Pulmonary artery endothelial cell (primary cell): Measurements from ENCODE around the gene CTNNAL1. TPM values are rescaled to one million over a fixed set of nuclear protein-coding genes. Genes with fewer than 3 reads are reported as not detected.
"Not testable (repeated sequence)": the region's sequence is repeated elsewhere in the genome, so short reads cannot be mapped to it uniquely, and the experiment has no call there.

Experiments
- DNase-seq: peaks from one replicate; pipeline ENCODE4 v3.0.0-alpha.2; 2011; ENCODE audit warnings: low read depth, low spot score
- total RNA-seq: library from RNA; depleted of rRNA; stranded (reverse); fragments of >200 nt; gene quantifications from 2 replicates; pipeline ENCODE4 v1.2.3, GENCODE V29; 2014

The CTNNAL1 gene
- 117 and 140 TPM in 2 replicates for total RNA-seq

GRCh38 chr9:109012876-109013678 is at the start of gene CTNNAL1:
Gene CTNNAL1 (minus strand): TSS chr9:109013499. CDS start chr9:109013442, 57 bp downstream.
- DNase-seq: peak; percentile 65

- no peak for DNase-seq
Observed at GRCh38 chr9:109062543-109062942, 49.2 kb upstream of the CTNNAL1 start.

- no peak for DNase-seq
Observed at GRCh38 chr9:109060191-109060590, 46.9 kb upstream of the CTNNAL1 start.

- DNase-seq: not testable (repeated sequence)
Observed at GRCh38 chr9:109053121-109053520, 39.8 kb upstream of the CTNNAL1 start.

- DNase-seq: no peak
Observed at GRCh38 chr9:109052416-109052815, 39.1 kb upstream of the CTNNAL1 start.

GRCh38 chr9:109051733-109052132 is 38.4 kb upstream of the CTNNAL1 start:
- DNase-seq: no peak

GRCh38 chr9:109050444-109050843 is 37.1 kb upstream of the CTNNAL1 start:
- no peak for DNase-seq

GRCh38 chr9:109048822-109049221 is 35.5 kb upstream of the CTNNAL1 start:
- no peak for DNase-seq

GRCh38 chr9:109047259-109047658 is 34.0 kb upstream of the CTNNAL1 start:
- no peak for DNase-seq

GRCh38 chr9:109046346-109046745 is 33.0 kb upstream of the CTNNAL1 start:
- no peak for DNase-seq

- no peak for DNase-seq
Observed at GRCh38 chr9:109043578-109043977, 30.3 kb upstream of the CTNNAL1 start.

- DNase-seq: no peak
Observed at GRCh38 chr9:109040571-109040970, 27.3 kb upstream of the CTNNAL1 start.

- peak; percentile 63 for DNase-seq
Observed at GRCh38 chr9:109039539-109039938, 26.2 kb upstream of the CTNNAL1 start.

- DNase-seq: no peak
Observed at GRCh38 chr9:109037946-109038715, 24.8 kb upstream of the CTNNAL1 start.

- no peak for DNase-seq
Observed at GRCh38 chr9:109036744-109037680, 23.7 kb upstream of the CTNNAL1 start.

GRCh38 chr9:109035684-109036423 is 22.6 kb upstream of the CTNNAL1 start:
- DNase-seq: peak; percentile 89

- no peak for DNase-seq
Observed at GRCh38 chr9:109033941-109034700, 20.8 kb upstream of the CTNNAL1 start.

- DNase-seq: no peak
Observed at GRCh38 chr9:109031241-109031640, 17.9 kb upstream of the CTNNAL1 start.

GRCh38 chr9:109030426-109030825 is 17.1 kb upstream of the CTNNAL1 start:
- no peak for DNase-seq

GRCh38 chr9:109028457-109028856 is 15.2 kb upstream of the CTNNAL1 start:
- DNase-seq: no peak
